PFSK-1 (cell line): ENCODE data around the gene SLC6A13.

Experiments used
- POLR2AphosphoS5 ChIP-seq: IDR thresholded peaks from 2 replicates; pipeline ENCODE4 v1.6.1; 2012; ENCODE audit warnings: low read depth, mild to moderate bottlenecking, control low read depth, low read length, moderate library complexity
- SIN3A ChIP-seq: IDR thresholded peaks from 2 replicates; pipeline ENCODE4 v1.6.1; 2012; ENCODE audit warnings: mild to moderate bottlenecking, low read length, moderate library complexity, borderline replicate concordance; ENCODE audit not compliant: insufficient read depth

DNA sequence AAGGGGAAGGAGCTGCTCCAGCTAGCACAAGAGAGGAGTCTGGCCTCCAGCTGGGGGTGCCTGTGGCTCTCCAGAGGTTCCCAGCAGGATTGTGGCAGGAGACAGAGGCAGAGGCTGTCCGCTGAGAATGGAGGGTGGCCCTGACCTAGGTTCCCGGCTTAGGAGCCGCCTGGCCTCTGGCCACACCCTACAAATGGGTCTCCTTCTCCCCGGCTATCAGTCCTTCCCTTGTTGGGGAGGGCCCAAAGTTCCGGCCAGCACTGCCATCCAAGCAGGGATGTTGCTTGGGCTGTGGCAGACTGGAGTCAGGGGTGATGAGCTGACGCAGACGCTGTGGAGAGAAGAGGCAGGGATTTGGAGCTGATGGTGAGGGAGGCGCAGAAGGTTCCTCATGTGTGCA, 71.8 kb downstream of the SLC6A13 start:
- TF ChIP-seq POLR2AphosphoS5 (no peak), SIN3A (no peak)
